ENCODE results near the gene SAMSN1. TPM values are rescaled to one million over a fixed set of nuclear protein-coding genes. Genes with fewer than 3 reads are reported as not detected.
A peak's percentile ranks its signal among the peaks of the same experiment; 100 is the strongest.
"Not testable (repeated sequence)": the region's sequence is repeated elsewhere in the genome, so short reads cannot be mapped to it uniquely, and the experiment has no call there.

SAMSN1 gene
- total RNA-seq, 1 donor from 2014 or later = 0.60 TPM

DNA sequence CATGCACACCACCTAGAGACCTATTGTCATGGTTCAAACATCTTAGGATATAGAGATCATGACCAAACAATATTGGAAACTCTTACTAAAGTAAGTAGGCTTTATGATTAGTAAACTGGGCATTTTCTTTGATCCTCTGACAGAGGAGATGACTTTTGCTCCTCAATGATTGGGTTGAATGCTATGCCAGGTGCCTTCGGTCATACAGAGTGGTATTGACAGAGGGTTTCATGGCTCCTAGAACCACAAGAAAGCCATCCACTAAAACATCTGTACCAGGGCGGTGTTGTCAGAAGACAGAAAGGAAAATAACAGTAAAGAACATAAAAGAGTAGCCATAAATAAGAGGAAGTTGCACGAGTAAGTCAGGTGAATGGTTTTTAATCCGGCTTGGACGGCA lies 20.8 kb upstream of the SAMSN1 start:
- DNase-seq (ENCODE audit: low read depth in 2 of 2) = no peak

DNA sequence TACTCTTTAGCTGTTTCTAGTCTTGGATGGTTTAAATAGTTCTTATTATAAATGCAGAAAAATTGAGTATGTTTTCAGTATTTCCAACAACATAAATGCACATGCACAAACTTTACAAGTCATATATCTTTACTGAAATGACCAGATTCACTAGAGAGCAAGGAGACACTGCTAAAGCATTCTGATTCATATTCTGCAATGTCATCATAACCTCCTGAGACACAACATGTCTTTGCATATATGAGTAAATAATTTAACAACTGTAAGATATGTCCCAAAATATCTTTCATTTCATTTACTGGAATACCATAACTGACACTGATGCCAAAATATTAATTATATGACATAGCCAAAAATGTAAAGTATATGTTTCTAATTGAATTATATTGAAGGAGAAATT lies 16.8 kb upstream of the SAMSN1 start:
- DNase-seq (ENCODE audit: low read depth in 2 of 2) = no peak

DNA sequence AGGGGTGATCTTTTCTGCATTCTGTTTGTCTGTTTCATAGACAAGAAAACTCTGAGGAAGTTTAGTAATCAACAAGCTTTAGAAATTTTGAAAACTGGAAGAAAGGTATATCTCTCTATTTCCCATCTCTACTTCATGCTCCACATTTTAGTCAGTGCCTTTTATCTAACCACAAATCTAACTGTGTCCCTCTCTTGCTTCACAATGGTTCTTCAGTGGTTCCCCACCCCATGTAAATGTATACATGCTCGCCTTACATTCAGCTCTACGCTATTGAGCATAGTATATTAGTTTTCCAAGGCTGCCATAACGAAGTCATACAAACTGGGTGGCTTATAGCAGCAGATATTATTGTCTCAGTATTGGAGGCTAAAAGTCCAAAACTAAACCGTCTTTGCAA lies 14.4 kb upstream of the SAMSN1 start:
- DNase-seq (ENCODE audit: low read depth in 2 of 2) = no peak

DNA sequence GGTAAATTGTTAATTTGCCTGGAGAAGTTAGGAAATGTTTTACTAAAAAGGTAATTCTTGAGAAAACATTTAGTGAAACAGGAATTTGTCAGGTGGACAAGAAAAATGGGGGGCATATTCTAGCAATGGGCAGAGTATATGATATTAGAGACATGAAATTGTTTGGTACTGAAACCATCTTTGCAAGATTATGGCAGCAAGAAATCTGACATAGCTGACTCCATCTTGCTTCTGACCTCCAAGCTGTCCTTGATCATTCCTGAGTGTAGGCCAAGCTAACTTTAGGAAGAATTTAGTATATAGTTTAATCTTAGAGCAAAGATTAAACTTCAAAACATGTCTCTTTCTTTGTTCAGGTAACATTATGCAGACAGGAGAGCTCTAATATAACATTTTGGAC lies 14.0 kb upstream of the SAMSN1 start:
- DNase-seq (ENCODE audit: low read depth in 2 of 2) = no peak

DNA sequence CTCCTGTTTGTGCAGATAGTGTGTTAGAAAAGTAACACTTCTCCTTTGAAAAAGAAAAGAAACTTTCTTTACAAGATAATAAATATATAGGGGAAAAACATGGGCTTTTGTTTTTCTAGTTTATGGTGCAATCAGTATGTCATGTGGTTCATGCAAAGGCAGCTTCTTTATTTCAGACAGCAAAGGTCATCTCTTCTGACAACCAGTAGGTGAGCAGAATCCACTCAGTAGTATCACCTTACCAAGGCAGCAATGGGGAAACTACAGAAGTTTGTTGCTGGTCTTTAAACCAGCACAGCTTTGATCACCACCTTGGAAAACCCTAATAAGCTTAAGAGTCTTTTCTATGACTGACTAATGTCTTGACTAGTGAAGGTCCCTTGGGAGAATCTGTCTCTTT lies 13.0 kb upstream of the SAMSN1 start:
- no peak for DNase-seq (ENCODE audit: low read depth in 2 of 2)

DNA sequence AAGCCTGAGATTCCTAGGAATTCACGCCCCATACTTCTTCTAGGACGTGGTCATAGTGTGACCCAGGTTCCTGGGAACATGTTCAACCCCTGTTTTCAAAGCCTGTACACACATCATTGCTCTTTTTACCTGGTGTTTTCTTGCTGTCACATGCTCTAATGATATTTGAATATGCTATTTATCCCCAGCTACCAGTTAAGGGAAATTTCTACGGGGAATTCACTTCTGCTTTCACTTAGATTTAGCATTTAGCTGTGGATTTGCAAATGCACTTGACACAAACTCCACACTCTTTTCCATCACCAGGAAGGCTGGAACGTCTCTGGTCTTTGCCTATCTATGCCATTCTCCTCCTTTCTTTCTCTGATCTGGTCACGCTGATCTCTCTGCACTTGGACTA lies 11.3 kb upstream of the SAMSN1 start:
- DNase-seq (ENCODE audit: low read depth in 2 of 2) = no peak

DNA sequence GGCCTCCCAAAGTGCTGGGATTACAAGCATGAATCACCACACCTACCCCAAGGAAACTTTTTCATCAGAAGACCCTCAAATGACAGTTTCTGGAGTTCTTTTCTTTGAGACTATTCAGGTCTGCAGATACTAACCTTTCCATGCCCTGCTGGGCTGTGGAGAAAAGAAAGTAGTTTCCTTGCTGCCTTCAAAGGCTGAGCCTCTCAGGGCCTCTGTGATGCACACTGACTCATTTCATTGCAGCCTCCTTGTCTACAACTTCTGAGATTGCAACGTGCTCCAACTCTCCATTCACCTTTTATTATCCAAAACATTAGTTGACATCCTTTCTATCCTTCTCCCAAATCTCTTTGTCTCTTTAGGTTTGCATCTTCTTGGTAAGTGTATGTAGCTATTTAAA lies 8.8 kb upstream of the SAMSN1 start:
- no peak for DNase-seq (ENCODE audit: low read depth in 2 of 2)

DNA sequence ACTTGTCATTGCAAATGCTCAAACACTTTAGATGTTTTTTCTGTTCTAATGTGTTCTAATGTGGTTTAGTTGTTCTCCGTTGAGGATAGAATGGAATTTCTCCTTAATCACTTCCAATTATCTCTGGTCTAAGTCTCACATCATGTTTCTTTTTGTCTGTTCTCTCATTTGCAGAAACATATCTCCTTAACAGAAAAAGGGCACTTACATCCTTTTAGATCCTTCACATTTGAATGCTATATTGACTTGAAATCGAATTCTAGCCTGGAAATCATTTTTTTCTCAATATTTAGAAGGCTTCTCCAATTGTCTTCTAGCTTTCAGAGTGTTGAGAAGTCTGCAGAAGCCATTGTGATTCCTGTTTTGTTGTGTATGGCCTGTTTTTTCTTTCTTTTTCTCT lies 7.3 kb upstream of the SAMSN1 start:
- DNase-seq (ENCODE audit: low read depth in 2 of 2) = no peak

DNA sequence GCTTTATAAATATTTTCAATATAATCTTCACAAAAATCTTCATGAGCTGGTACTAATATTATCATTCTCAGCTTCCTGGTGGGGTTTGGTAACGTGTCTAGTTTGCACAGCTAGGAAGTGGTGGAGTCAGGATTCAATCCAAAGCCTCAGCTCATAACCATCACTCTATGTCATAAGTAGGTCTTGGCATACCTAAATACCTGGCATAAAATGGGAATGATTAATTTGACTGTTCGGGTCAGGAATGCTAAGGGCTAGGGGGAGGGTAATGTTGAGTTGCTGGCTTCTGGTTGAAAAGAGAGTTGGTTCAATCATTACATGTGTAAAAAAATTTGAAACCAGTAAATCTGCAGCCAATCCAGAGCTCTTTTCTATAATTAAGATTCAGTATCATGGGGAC lies 5.6 kb upstream of the SAMSN1 start:
- DNase-seq (ENCODE audit: low read depth in 2 of 2) = no peak

DNA sequence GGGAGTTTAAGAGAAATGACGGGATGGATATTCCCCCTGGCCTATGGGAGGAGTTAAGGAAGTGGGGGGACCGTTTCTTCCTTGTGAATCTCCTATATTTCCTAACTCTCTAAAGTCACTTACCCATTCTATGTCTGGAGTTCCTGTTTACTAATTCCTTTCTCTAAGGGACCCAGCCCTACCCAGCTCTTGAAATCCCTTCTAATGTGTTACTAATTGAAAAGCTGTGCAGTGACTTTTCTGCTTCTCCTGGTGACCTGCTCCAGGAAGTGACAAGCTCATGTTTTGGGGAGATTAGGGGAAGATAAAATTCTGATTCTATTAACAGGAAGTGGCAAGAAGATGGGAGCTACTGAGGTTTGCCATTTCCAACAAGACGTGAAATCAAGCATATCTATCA lies 4.0 kb upstream of the SAMSN1 start:
- peak in 1 of 2 donors; percentile 8 for DNase-seq (ENCODE audit: low read depth in 2 of 2)

DNA sequence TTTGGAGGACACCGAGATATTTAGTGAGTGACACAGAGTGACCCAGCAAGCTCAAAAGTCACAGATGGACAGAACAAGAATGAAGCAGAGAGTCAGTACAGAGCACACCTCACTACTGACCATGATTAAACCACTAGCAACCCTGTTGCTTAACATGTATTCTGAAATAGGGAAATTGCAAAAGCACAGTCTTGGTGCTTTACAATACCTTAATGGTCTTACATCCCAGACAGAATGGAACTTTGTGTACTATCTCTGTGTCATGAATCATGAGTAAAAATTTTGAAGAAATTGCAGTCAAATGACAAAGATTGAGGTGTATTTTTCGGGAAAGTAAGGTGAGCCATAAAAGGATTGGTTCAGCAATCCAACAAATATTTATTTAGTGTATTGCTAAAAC lies 2.7 kb upstream of the SAMSN1 start:
- DNase-seq (ENCODE audit: low read depth in 2 of 2) = no peak

DNA sequence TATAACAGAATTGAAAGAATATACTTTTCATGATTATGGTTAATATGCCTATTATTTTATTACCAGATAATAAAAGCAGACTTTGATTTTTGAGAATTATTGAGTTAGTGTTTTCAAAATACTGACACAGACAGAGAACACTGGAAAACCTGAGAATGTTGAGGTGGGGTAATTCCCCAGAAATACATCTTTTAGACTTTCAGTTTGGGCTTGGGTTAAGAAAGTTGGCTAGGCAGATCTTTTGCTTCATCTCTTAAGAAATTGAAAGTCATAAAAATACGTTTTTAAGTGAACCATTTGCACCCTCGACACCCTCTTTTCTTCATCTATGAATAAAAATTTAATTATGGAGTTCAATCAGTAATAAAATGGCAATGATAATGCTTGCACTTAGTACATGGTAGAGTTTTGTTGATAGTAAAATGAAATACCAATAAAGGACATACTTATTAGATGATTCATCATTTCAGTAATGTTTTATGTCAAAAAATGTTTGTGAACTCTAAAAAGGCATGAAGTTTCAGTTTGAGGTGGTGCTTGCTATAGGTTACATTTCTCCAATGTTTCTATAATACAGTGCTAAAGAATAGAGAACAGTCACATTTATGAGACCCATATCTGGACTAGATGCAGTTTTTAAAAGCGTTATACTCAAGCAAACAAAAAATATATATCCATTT lies 1.9 kb upstream of the SAMSN1 start:
- no peak for DNase-seq (ENCODE audit: low read depth in 2 of 2)

DNA sequence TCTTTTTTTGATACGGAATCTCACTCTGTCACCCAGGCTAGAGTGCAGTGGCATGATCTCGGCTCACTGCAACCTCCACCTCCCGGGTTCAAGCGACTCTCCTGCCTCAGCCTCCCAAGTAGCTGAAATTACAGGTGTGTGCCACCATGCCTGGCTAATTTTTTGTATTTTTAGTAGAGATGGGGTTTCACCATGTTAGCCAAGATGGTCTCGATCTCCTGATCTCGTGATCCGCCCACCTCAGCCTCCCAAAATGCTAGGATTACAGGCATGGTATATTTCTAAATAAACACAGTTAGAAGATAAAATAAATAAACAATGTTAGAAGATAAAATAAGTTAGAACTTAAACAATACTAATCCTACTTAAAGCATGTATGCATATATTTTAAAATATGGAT lies 604 bp upstream of the SAMSN1 start:
- DNase-seq (ENCODE audit: low read depth in 2 of 2) = not testable (repeated sequence)

DNA sequence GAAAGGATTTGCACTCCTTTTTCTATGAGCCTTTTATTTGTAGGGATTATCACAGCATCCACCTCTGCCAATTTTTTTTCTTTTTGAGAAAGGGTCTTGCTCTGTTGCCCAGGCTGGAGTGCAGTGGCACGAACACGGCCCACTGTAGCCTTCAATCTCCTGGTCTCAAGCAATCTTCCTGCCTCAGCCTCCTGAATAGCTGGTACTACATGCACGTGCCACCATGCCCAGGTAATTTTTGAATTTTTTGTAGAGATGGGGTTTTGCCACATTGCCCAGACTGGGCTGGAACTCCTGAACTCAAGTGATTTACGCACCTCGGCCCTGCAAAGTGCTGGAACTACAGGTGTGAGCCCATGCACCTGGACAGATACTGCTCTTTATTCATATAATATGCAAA lies 2.1 kb downstream of the SAMSN1 start:
- no peak for DNase-seq (ENCODE audit: low read depth in 2 of 2)

DNA sequence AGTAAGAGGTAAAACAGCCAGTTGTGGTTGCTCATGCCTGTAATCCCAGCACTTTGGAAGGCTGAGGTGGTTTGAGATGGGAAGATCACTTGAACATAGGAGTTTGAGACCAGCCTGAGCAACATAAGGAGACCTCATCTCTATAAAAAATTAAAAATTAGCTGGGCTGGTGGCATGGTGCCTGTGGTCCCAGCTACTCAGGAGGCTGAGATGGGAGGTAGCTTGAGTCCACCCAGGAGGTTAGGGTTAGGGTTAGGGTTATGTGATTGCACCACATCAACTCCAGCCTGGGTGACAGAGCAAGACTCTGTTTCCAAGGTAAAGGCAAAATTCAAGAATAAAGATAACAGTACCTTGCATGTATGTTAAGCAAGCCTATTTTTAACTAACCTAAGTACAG lies 3.5 kb downstream of the SAMSN1 start:
- no peak for DNase-seq (ENCODE audit: low read depth in 2 of 2)

DNA sequence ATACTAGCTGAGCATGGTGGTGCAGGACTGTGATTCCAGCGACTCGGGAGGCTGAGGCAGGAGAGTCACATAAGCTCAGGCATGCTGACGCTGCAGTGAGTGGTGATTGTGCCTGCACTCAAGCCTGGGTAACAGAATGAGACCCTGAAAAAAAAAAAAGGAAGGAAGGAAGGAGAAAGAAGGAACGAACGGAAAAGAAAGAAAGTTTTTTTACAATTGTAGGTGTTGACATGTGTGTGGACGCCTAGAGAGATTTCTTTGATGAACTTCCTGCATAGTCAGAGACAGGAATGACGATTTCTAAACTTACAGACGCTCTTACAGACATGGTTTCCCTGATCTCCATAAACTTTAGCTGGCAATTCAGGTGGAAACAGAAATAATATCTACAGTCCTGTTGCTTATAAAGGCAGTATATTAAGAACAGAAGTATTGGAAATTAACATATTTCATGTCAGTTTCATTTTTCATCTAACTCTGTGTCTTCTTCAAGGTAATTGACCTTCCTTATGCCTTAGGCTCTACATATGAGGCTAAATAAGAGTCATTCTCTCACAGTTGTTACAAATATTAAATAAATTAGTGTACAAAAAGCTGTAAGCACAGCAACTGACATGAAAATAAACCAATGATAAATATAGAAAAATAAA lies 4.1 kb downstream of the SAMSN1 start:
- DNase-seq (ENCODE audit: low read depth in 2 of 2) = peak; percentile 7 to 12

DNA sequence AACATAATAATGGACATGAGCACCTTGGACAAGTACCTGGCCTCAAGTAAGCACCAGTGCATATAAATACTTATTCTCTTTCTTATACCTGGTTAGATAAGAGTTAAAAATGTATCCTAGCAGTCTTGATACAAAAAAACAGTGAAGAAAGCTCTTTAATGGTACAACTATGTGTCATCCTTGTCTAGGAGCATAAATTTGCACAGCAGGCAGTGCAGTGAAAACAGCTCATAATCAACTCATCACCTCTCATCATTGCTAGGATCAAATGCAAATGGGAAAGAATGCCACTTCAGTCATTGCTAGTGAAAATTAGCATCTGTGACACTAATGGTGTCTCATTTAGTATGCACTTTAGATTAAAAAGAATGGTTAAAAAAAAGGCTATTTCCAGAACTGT lies 7.6 kb downstream of the SAMSN1 start:
- no peak for DNase-seq (ENCODE audit: low read depth in 2 of 2)

DNA sequence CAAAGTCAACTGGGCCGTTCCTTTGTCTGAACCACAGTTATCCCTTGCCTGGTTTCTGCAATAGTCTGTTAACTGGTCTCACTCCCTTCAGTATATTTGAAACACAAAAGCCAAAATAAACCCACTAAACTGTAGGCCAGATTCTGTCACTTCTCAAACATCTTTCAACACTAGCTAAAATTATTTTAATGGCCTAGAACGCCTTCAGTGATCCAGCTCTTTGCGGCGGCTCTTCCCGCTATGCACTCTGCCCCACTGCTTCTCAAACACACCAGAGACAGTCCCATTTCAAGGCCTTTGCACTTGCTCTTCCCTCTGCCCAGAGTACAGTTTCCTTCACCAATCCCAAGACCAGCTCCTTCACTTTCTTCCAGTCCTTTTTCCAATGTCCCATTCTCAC lies 9.2 kb downstream of the SAMSN1 start:
- no peak for DNase-seq (ENCODE audit: low read depth in 2 of 2)

DNA sequence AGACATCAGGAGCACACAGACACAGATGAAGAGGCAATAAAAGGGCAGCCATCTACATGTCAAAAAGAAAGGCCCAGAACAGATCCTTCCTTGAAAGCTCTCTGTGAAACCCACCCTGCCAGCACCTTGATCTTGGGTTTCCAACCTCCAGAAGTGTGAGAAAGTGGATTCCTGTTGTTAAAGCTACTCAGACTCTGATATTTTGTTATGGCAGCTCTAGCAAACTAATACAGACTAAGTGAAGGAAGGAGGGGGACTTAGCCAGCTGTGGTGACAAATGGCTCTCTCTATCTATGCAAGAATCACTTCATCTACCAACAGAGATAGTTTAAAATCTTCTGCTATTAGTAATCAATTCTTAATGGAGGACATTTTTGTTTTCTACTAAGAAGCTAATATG lies 10.4 kb downstream of the SAMSN1 start:
- no peak for DNase-seq (ENCODE audit: low read depth in 2 of 2)

DNA sequence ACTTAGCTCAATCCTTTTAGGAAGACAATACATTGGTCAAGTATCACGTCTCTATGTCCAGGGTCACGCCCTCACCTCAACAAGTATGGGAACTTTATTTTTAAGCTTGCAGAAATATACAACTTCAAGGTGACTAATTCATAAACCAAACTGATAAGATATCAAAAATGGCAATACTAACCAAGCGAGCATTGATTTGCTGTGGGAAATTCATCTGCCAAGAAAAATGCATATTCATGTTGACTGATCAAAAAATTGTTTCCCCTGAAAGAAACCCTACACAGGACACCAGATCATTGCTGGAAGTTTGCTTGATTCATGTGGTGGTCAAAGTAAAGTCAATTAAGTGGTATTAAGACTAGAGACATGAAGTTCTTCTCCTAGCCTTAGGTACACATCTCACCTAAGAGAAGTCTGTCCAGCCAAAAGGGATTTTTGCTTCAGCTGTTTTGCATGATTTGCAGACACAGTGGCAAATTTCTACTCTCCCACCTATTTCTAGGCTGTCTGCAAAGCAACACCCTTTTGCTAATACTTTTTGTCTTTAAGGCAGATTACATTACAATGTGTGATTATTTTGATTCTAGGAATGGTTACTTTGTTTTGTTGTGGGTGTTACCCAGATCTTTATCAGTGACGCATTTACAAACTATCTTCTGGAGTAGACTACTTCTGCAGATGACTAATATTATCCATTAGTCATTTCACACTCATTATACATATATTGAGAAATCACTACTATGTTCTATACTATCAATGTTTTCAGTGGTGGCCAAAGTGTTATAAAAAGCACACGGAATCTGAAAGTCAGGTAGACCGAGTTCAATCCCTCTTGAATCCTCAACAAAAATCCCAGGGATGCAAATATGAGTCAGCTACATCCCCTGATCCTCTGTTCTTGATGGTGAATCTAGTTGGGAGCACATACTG lies 12.4 kb downstream of the SAMSN1 start:
- DNase-seq (ENCODE audit: low read depth in 2 of 2) = peak; percentile 2 to 42

DNA sequence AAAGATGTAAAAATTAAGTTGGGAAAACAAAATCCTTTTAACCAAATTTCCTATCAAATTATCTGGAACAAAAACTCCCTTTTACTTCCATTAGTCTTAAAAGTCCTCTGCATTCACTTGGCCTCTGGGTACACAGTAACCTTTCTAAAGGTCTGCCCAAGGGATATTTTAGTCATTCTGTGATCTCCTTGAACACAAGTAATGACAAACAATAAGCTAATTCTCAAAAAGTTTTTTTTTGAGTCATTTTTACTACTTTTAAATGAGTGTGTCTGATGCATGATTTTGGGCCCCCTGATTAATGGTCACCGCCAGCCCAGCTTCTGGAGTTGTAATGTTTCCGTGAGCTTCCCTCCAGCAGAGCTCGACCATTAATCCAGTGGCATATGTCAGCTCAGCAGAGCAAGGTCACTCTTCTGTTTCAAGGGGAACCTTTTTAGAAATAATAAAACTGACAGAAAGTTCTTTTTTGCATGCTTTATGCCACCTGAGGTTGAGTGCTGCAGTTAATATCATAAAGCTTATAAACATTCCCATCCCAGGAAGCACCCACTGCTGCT lies 14.3 kb downstream of the SAMSN1 start:
- DNase-seq (ENCODE audit: low read depth in 2 of 2) = no peak

DNA sequence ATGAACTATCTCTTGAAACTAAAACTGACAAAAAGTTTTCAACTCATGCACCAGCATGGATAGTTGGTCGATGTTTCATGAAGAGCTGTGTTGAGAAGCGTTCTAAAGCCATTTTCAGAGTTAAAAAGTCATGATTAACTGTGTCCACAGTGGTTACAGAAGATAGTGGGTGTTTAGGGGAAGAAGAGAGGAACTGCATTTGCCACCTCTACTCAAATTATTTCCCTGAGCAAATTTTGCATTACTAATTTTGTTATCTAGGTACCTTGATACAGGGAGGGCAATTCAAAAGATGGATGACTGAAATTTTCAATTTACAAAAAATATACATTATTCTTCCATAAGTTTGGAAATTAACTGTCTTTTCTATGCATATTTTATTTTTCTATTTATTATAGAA lies 15.5 kb downstream of the SAMSN1 start:
- no peak for DNase-seq (ENCODE audit: low read depth in 2 of 2)

All from lung microvascular endothelial cell (primary cell).